DMS153 treated with DMSO at 0.1 percent for 48 hours (cell line): ENCODE data around the gene PANK2.

Experiments
- DNase-seq: peaks from one replicate; lab custom pipeline; 2025; ENCODE audit not compliant: unreplicated experiment; lab: John Stamatoyannopoulos, UW

PANK2 gene

DNA sequence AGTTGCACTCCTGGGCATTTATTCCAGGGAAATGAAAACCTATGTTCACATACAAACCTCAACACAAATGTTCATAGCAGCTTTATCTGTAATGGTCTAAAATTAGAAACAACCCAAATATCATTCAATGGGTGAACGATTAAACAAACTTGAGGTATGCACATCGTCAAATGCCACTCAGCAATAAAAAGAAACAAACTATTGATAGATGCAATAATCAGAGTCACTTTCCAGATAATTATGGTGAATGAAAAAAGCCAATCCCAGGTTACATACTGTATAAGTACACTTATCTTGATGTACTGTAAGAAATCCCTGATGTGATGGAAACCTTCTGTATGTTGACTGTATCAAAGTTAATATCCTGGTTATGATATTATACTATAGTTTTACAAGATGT is 87.3 kb downstream of the PANK2 start:
- DNase-seq = no peak
